ENCODE results near the gene TIMMDC1.

TIMMDC1 gene

GRCh38 chr3:119531151-119531550, 32.8 kb downstream of the TIMMDC1 start:
- Mint-ChIP-seq H3K27me3 (ENCODE audit: low read depth) (no peaks in the 10 kb centered on the region), H3K27ac (no peak overlapping the region), H3K36me3 (ENCODE audit: low read depth) (peaks cover 3% of the 10 kb centered on the region), H3K9me3 (no peaks in the 10 kb centered on the region), H3K4me1 (no peaks in the 10 kb centered on the region), H3K4me3 (no peak overlapping the region)
- TF ChIP-seq CTCF (IDR thresholded peaks at IDR 0.05; ENCODE audit: unreplicated experiment in 3 of 3) = no peak

GRCh38 chr3:119534296-119534695, 35.9 kb downstream of the TIMMDC1 start:
- Mint-ChIP-seq H3K27ac (no peak overlapping the region), H3K4me1 (no peaks in the 10 kb centered on the region), H3K36me3 (ENCODE audit: low read depth) (no peaks in the 10 kb centered on the region), H3K4me3 (no peak overlapping the region), H3K9me3 (no peaks in the 10 kb centered on the region), H3K27me3 (ENCODE audit: low read depth) (no peaks in the 10 kb centered on the region)
- no peak for TF ChIP-seq CTCF (IDR thresholded peaks at IDR 0.05; ENCODE audit: unreplicated experiment in 3 of 3)

GRCh38 chr3:119536757-119537156, 38.4 kb downstream of the TIMMDC1 start:
- Mint-ChIP-seq H3K4me1 (no peaks in the 10 kb centered on the region), H3K9me3 (no peaks in the 10 kb centered on the region), H3K36me3 (ENCODE audit: low read depth) (no peaks in the 10 kb centered on the region), H3K27ac (no peak overlapping the region), H3K4me3 (no peak overlapping the region), H3K27me3 (ENCODE audit: low read depth) (no peaks in the 10 kb centered on the region)
- no peak for TF ChIP-seq CTCF (IDR thresholded peaks at IDR 0.05; ENCODE audit: unreplicated experiment in 3 of 3)

- no peak overlapping the region for H3K27ac Mint-ChIP-seq
- no peaks in the 10 kb centered on the region for H3K9me3 Mint-ChIP-seq
- H3K27me3 Mint-ChIP-seq (ENCODE audit: low read depth) = no peaks in the 10 kb centered on the region
- no peaks in the 10 kb centered on the region for H3K36me3 Mint-ChIP-seq (ENCODE audit: low read depth)
- no peak overlapping the region for H3K4me3 Mint-ChIP-seq
- TF ChIP-seq CTCF (IDR thresholded peaks at IDR 0.05; ENCODE audit: unreplicated experiment in 3 of 3) = no peak
- no peaks in the 10 kb centered on the region for H3K4me1 Mint-ChIP-seq
Measured at GRCh38 chr3:119538772-119539171, 40.4 kb downstream of the TIMMDC1 start.

GRCh38 chr3:119541547-119541946, 43.2 kb downstream of the TIMMDC1 start:
- no peaks in the 10 kb centered on the region for H3K9me3 Mint-ChIP-seq
- peak overlapping the region; percentile 86 to 93 (median 91) for H3K27ac Mint-ChIP-seq
- TF ChIP-seq CTCF (IDR thresholded peaks at IDR 0.05; ENCODE audit: unreplicated experiment in 3 of 3) = no peak
- no peaks in the 10 kb centered on the region for H3K27me3 Mint-ChIP-seq (ENCODE audit: low read depth)
- H3K36me3 Mint-ChIP-seq (ENCODE audit: low read depth) = no peaks in the 10 kb centered on the region
- no peaks in the 10 kb centered on the region for H3K4me1 Mint-ChIP-seq
- H3K4me3 Mint-ChIP-seq = no peak overlapping the region

- H3K4me1 Mint-ChIP-seq = no peaks in the 10 kb centered on the region
- no peak overlapping the region for H3K4me3 Mint-ChIP-seq
- TF ChIP-seq CTCF (IDR thresholded peaks at IDR 0.05; ENCODE audit: unreplicated experiment in 3 of 3) = no peak
Measured at GRCh38 chr3:119542168-119542767, 43.9 kb downstream of the TIMMDC1 start.

More at GRCh38 chr3:119542168-119542767, 43.9 kb downstream of the TIMMDC1 start:
- H3K27me3 Mint-ChIP-seq (ENCODE audit: low read depth) = no peaks in the 10 kb centered on the region
- peak overlapping the region; percentile 86 to 93 (median 91) for H3K27ac Mint-ChIP-seq
- no peaks in the 10 kb centered on the region for H3K36me3 Mint-ChIP-seq (ENCODE audit: low read depth)
- H3K9me3 Mint-ChIP-seq = no peaks in the 10 kb centered on the region
